Nephron progenitor cell (in vitro differentiated cells): ENCODE results near the gene MYO3B.

ENCODE experiments used
- DNase-seq: peaks from one replicate; pipeline ENCODE4 v3.0.0; 2021
- H3K27ac Mint-ChIP-seq: 2 replicates; pipeline ENCODE4 v1.8.0; 2021; ENCODE audit warnings: mild to moderate bottlenecking, moderate library complexity, mixed read lengths
- H3K27me3 Mint-ChIP-seq: 2 replicates; pipeline ENCODE4 v1.8.0; 2021; ENCODE audit warnings: mild to moderate bottlenecking, low read depth, mixed read lengths; ENCODE audit not compliant: poor library complexity
- H3K36me3 Mint-ChIP-seq: 2 replicates; pipeline ENCODE4 v1.8.0; 2021; ENCODE audit warnings: low read depth, mixed read lengths
- H3K4me1 Mint-ChIP-seq: 2 replicates; pipeline ENCODE4 v1.8.0; 2021; ENCODE audit warnings: mixed read lengths
- H3K4me3 Mint-ChIP-seq: 2 replicates; pipeline ENCODE4 v1.8.0; 2021; ENCODE audit warnings: mild to moderate bottlenecking, moderate library complexity, mixed read lengths
- H3K9me3 Mint-ChIP-seq: 2 replicates; pipeline ENCODE4 v1.8.0; 2021; ENCODE audit warnings: mild to moderate bottlenecking, moderate library complexity, mixed read lengths
- TF ChIP-seq, protein P1 (sequence below): fragments of 200-600 bp; sonication (generic); IDR thresholded peaks from 2 replicates; pipeline ENCODE4 v1.5.0; 2021; ENCODE audit warnings: antibody characterized with exemption

The MYO3B gene

DNA sequence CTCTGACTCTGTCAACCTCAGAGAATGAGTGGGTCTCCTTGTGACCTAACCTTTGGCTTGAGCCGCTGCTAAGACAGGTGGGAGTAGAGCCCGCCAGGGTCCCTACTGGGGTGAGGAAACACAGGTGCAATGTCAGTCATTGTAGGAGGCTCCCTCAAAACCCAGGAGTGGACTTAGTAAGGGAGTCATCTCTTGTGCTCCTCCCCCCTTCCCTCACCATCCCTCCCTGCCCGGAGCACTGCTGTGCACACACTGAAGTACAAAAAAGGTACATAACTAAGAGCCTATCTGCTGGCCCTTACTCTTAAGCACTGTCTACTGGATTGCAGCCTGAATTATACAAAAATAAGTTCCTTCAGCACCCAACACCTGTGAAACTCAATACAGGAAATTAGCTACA, 77.2 kb downstream of the MYO3B start:
- no peak for DNase-seq
- no peaks in the 10 kb centered on the region for H3K36me3 Mint-ChIP-seq
- peaks cover 26% of the 10 kb centered on the region for H3K9me3 Mint-ChIP-seq
- no peaks in the 10 kb centered on the region for H3K27me3 Mint-ChIP-seq
- H3K4me1 Mint-ChIP-seq = no peaks in the 10 kb centered on the region
- TF ChIP-seq, protein P1, sequence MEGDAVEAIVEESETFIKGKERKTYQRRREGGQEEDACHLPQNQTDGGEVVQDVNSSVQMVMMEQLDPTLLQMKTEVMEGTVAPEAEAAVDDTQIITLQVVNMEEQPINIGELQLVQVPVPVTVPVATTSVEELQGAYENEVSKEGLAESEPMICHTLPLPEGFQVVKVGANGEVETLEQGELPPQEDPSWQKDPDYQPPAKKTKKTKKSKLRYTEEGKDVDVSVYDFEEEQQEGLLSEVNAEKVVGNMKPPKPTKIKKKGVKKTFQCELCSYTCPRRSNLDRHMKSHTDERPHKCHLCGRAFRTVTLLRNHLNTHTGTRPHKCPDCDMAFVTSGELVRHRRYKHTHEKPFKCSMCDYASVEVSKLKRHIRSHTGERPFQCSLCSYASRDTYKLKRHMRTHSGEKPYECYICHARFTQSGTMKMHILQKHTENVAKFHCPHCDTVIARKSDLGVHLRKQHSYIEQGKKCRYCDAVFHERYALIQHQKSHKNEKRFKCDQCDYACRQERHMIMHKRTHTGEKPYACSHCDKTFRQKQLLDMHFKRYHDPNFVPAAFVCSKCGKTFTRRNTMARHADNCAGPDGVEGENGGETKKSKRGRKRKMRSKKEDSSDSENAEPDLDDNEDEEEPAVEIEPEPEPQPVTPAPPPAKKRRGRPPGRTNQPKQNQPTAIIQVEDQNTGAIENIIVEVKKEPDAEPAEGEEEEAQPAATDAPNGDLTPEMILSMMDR = no peak
- H3K27ac Mint-ChIP-seq = no peak overlapping the region
- H3K4me3 Mint-ChIP-seq = no peak overlapping the region

DNA sequence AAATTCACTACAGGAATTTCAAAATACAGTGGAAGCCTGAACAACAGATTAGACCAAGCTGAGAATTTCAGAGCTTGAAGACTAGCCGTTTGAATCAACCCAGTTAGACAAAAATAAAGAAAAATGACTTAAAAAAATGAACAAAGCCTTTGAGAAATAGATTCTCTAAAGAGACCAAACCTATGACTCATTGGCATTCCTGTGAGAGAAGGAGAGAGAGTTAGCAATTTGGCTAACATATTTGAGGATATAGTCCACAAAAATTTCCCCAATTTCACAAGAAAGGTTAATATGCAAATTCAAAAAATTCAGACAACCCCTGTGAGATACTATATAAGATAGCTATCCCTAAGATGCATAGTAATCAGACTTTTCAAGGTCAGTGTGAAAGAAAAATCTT, 78.0 kb downstream of the MYO3B start:
- DNase-seq = no peak
- Mint-ChIP-seq H3K9me3 (peaks cover 33% of the 10 kb centered on the region), H3K4me3 (no peak overlapping the region), H3K27me3 (no peaks in the 10 kb centered on the region), H3K27ac (no peak overlapping the region), H3K36me3 (no peaks in the 10 kb centered on the region), H3K4me1 (no peaks in the 10 kb centered on the region)
- TF ChIP-seq, protein P1 = no peak

DNA sequence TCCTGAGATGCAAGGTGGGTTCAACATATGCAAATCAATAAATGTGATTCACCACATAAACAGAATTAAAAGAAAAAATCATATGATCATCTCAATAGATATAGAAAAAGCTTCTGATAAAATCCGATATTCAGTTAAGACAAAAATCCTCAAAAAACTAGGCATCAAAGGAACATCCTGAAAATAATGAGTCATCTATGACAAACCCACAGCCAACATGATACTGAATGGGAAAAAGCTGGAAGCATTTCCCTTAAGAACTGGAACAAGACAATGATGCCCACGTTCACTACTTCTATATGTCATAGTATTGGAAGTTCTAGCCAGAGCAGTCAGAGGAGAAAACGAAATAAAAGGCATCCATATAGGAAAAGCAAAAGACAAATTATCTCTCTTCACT, 80.4 kb downstream of the MYO3B start:
- Mint-ChIP-seq H3K9me3 (peaks cover 53% of the 10 kb centered on the region), H3K36me3 (peaks cover 7% of the 10 kb centered on the region), H3K4me1 (no peaks in the 10 kb centered on the region), H3K27me3 (peaks cover 3% of the 10 kb centered on the region), H3K27ac (no peak overlapping the region), H3K4me3 (no peak overlapping the region)
- no peak for DNase-seq
- TF ChIP-seq, protein P1 = no peak

GRCh38 chr2:170260188-170260587, 82.2 kb downstream of the MYO3B start:
- TF ChIP-seq, protein P1 = no peak
- H3K27ac Mint-ChIP-seq = no peak overlapping the region
- no peak overlapping the region for H3K4me3 Mint-ChIP-seq
- DNase-seq = no peak
- H3K9me3 Mint-ChIP-seq = peaks cover 62% of the 10 kb centered on the region
- peaks cover 3% of the 10 kb centered on the region for H3K27me3 Mint-ChIP-seq
- H3K4me1 Mint-ChIP-seq = no peaks in the 10 kb centered on the region
- H3K36me3 Mint-ChIP-seq = peaks cover 7% of the 10 kb centered on the region

- DNase-seq = no peak
- H3K36me3 Mint-ChIP-seq = peaks cover 7% of the 10 kb centered on the region
- H3K4me1 Mint-ChIP-seq = no peaks in the 10 kb centered on the region
- H3K4me3 Mint-ChIP-seq = no peak overlapping the region
- peaks cover 3% of the 10 kb centered on the region for H3K27me3 Mint-ChIP-seq
- H3K27ac Mint-ChIP-seq = no peak overlapping the region
- H3K9me3 Mint-ChIP-seq = peaks cover 52% of the 10 kb centered on the region
- TF ChIP-seq, protein P1 = no peak
Measured at GRCh38 chr2:170261566-170261965, 83.6 kb downstream of the MYO3B start.

DNA sequence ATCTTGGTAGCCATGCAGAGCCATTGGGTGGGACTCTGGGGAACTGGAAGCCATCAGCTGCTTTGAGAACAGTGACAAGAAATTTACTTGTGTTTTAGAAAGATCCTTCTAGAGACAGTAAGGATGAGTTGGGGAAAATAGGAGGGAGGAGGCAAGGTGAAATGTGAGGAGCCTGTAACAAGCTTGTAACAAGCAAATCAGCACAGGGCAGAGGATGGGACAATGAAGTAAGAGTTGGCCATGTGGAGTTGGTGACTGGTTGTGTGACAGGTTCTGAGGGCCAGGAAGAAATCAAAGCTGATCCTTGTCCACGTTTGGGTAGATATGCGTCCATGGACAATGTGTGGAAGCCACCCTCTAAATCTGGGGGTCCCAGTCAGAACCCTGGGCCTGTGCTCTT, 84.4 kb downstream of the MYO3B start:
- Mint-ChIP-seq H3K4me3 (no peak overlapping the region), H3K9me3 (peaks cover 44% of the 10 kb centered on the region), H3K4me1 (no peaks in the 10 kb centered on the region), H3K27ac (no peak overlapping the region), H3K27me3 (peaks cover 3% of the 10 kb centered on the region), H3K36me3 (peaks cover 7% of the 10 kb centered on the region)
- no peak for DNase-seq
- TF ChIP-seq, protein P1 = no peak
